Stomach (tissue), 9 donors: Measurements from ENCODE around the gene MDM2. TPM values are rescaled to one million over a fixed set of nuclear protein-coding genes. Genes with fewer than 3 reads are reported as not detected.
A peak's percentile ranks its signal among the peaks of the same experiment; 100 is the strongest.

Experiments
- DNase-seq, 2 donors: peaks; one replicate each; pipeline versions ENCODE4 v3.0.0 to v3.0.0-alpha.2; 2013 to 2019
- H3K27ac ChIP-seq, 5 donors: fragments of 200-600 bp in 4 of 5; sonication (generic) in 4 of 5; one replicate each; pipeline ENCODE4 v1.5.1; 2013 to 2019; ENCODE audit warnings: mild to moderate bottlenecking in 1 of 5, moderate library complexity in 1 of 5
- H3K27me3 ChIP-seq, 3 donors: fragments of 200-600 bp; sonication (generic); one replicate each; pipeline ENCODE4 v1.5.1; 2017 to 2019; ENCODE audit warnings: mixed run types in 1 of 3
- H3K36me3 ChIP-seq, 4 donors: fragments of 200-600 bp; sonication (generic); 1 replicate in 3 of 4; 2 replicates in 1 of 4; pipeline ENCODE4 v1.5.1; 2016 to 2019
- H3K4me1 ChIP-seq, 4 donors: fragments of 200-600 bp; sonication (generic); one replicate each; pipeline ENCODE4 v1.5.1; 2016 to 2019
- H3K4me3 ChIP-seq, 4 donors: fragments of 200-600 bp; sonication (generic) in 3 of 4; one replicate each; pipeline ENCODE4 v1.5.1; 2016 to 2019; ENCODE audit warnings: mild to moderate bottlenecking in 1 of 4
- H3K9me3 ChIP-seq, 4 donors: fragments of 200-600 bp; sonication (generic); one replicate each; pipeline ENCODE4 v1.5.1; 2016 to 2019
- EP300 ChIP-seq: sonication (generic); formaldehyde crosslinking; IDR thresholded peaks from one replicate; pipeline ENCODE4 v1.6.1; 2017; ENCODE audit warnings: antibody characterized with exemption
- POLR2A ChIP-seq, 4 donors: fragments of 450-650 bp; IDR thresholded peaks; one replicate each; pipeline ENCODE4 v1.6.1; 2016; ENCODE audit warnings: antibody characterized with exemption in 4 of 4, control low read depth in 2 of 4, mild to moderate bottlenecking in 1 of 4, moderate library complexity in 1 of 4
- POLR2AphosphoS5 ChIP-seq, 3 donors: sonication (generic); formaldehyde crosslinking; IDR thresholded peaks; one replicate each; pipeline ENCODE4 v1.6.1; 2016; ENCODE audit warnings: antibody characterized with exemption in 3 of 3
- WGBS, 5 donors: extraction: QIAGEN DNeasy Blood & Tissue Kit in 3 of 5; methylation state at CpG; one replicate each; pipeline versions ENCODE4 v1.1.5 to v1.1.7; 2013 to 2018; 5-methylcytosine and 5-hydroxymethylcytosine counted together
- intact Hi-C: fragments of 100-400 bp; cut with DNase I; formaldehyde crosslinking; loops from one replicate; pipeline ENCODE4 v1.15.1; 2023; ENCODE audit warnings: low total_unique reads
- polyA plus RNA-seq, 3 donors: library from polyadenylated mRNA; stranded (reverse); fragments of 200-250 nt; gene quantifications; one replicate each; pipeline ENCODE4 v1.2.3, GENCODE V29; 2013
- total RNA-seq, 5 donors: library from RNA; depleted of rRNA; stranded (reverse); fragments of >200 nt; gene quantifications; one replicate each; pipeline versions ENCODE4 v1.1.0 to v1.2.3, GENCODE V29; 2014 to 2016
- TF ChIP-seq, protein P1 (sequence below), 7 experiments: fragments of 450-650 bp in 4 of 7; fragments of 200-600 bp in 3 of 7; sonication (generic) in 3 of 7; IDR thresholded peaks; one replicate each; pipeline ENCODE4 v1.5.1; 2016 to 2019; ENCODE audit warnings: antibody characterized with exemption in 7 of 7, control low read depth in 2 of 7, mild to moderate bottlenecking in 1 of 7
- donor health status: healthy with polysubstance abuse.
- donor health status: Bipolar disorder and iron deficiency.
- donor health status: healthy.

The MDM2 gene
- total and polyA plus RNA-seq, 8 donors, result 16.8 to 151 (median 62.1) TPM

DNA sequence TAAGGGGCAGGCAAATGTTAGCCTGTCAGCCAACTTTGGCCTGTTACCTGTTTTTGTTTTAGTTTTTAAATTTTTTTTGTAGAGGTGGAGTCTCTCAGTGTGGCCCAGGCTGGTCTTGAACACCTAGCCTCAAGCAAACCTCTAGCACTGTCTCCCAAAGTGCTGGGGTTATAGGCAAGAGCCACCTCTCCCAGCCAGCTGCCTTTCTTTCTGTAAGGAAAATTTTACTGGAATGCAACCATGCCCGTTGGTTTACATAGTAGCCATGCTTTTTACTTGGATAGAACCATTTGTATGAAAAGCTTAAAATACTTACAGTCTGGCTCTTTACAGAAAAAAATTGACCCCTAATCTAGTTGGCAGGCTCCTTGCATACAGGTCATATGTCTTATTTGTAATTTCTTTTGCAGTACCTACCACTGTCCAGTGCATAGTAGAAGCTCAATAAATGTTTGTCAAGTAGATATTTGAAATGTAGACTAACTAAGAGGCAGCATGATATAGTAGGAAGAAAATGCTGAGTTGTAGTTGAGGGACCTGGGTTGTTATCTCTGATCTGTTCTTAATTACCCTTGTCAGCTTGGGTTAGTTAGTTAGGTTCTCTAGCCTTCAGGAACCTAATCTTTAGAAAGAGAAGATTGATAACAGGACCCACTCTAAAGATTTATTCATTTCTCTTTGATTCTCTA is 4.7 kb downstream of the MDM2 start:
- H3K27ac ChIP-seq, result no peak overlapping the region
- H3K27me3 ChIP-seq, result no peaks in the 10 kb centered on the region
- H3K9me3 ChIP-seq, result no peaks in the 10 kb centered on the region
- TF ChIP-seq, protein P1, sequence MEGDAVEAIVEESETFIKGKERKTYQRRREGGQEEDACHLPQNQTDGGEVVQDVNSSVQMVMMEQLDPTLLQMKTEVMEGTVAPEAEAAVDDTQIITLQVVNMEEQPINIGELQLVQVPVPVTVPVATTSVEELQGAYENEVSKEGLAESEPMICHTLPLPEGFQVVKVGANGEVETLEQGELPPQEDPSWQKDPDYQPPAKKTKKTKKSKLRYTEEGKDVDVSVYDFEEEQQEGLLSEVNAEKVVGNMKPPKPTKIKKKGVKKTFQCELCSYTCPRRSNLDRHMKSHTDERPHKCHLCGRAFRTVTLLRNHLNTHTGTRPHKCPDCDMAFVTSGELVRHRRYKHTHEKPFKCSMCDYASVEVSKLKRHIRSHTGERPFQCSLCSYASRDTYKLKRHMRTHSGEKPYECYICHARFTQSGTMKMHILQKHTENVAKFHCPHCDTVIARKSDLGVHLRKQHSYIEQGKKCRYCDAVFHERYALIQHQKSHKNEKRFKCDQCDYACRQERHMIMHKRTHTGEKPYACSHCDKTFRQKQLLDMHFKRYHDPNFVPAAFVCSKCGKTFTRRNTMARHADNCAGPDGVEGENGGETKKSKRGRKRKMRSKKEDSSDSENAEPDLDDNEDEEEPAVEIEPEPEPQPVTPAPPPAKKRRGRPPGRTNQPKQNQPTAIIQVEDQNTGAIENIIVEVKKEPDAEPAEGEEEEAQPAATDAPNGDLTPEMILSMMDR (IDR thresholded peaks at IDR 0.05), result no peak
- TF ChIP-seq POLR2A (IDR thresholded peaks at IDR 0.05) (no peak), EP300 (no peak), POLR2AphosphoS5 (IDR thresholded peaks at IDR 0.05) (no peak)
- H3K4me1 ChIP-seq, result peaks cover 26 to 76% (median 48%) of the 10 kb centered on the region in 4 donors
- DNase-seq, result no peak
- H3K4me3 ChIP-seq, result peak overlapping the region in 1 of 4 donors; percentile 11
- WGBS, 5 donors, result 53 to 84% (median 60%) methylated on average over 1 of the region's 1 CpG
- intact Hi-C loops, result no loop called here
- H3K36me3 ChIP-seq, result peaks cover 31 to 76% (median 74%) of the 10 kb centered on the region in 4 donors

DNA sequence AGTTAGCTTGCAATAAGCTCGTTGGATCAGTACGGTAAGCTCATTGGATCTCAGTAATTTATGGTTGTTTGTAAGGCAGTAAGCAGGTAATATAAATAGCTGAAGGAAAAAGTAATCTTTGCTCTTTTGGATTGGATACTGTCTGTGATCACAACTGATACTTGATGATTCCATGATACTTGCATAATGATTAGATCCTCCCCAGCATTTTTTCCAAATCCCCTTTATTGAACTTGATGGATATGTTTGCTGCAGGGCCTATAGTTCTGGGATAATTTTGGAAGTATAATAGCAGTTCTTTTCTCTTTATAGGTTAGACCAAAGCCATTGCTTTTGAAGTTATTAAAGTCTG is 5.2 kb downstream of the MDM2 start:
- Histone ChIP-seq H3K9me3 (no peaks in the 10 kb centered on the region), H3K27ac (no peak overlapping the region), H3K4me3 (peak overlapping the region in 1 of 4 donors; percentile 11), H3K4me1 (peaks cover 26 to 80% (median 48%) of the 10 kb centered on the region in 4 donors), H3K27me3 (no peaks in the 10 kb centered on the region), H3K36me3 (peaks cover 36 to 81% (median 79%) of the 10 kb centered on the region in 4 donors)
- 66 to 73% (median 69%) methylated on average over 2 of the region's 2 CpGs for WGBS, 5 donors
- intact Hi-C loops, result no loop called here
- no peak for DNase-seq
- no peak for TF ChIP-seq POLR2A (IDR thresholded peaks at IDR 0.05)
- TF ChIP-seq POLR2AphosphoS5 (IDR thresholded peaks at IDR 0.05), result no peak
- TF ChIP-seq, protein P1 (IDR thresholded peaks at IDR 0.05), result no peak
- TF ChIP-seq EP300, result no peak

DNA sequence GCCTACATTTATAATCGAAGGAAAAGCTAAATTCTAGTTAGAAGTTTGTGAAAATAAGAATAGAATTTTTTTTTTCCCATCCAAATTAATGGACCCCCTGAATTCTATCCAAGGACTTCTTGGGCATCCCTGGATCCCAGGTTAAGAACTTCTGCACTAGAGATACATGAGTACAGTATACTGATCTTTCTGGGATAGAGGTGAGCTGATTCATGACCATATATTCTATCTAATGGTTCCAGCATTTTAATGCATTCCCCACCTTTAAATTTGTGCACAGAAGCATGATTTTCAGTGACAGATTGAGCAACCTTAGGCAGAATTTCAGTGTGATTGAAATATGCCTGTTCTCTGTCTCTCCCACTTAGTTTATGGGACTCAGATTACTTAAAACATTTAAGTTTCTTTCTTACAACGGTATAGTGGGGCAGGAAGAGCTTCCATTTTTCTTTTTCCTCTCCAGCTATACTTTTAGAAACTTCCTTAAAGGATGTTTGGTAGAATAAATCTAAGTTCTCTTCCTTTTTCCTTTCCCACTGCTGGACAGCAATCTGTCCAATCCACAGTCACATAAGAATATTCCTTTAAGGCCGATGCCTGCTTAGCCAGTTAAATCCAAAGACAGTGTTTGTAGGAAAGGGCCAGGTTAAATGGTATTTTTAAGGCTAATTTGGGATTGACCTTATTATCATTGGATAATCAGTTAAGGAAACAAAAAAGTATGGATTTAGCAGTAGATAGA is 6.7 kb downstream of the MDM2 start:
- Histone ChIP-seq H3K4me1 (peaks cover 26 to 73% (median 44%) of the 10 kb centered on the region in 4 donors), H3K27me3 (no peaks in the 10 kb centered on the region), H3K9me3 (no peaks in the 10 kb centered on the region), H3K27ac (no peak overlapping the region), H3K36me3 (peaks cover 46 to 95% (median 90%) of the 10 kb centered on the region in 4 donors), H3K4me3 (no peak overlapping the region)
- no peak for TF ChIP-seq EP300
- TF ChIP-seq, protein P1 (IDR thresholded peaks at IDR 0.05), result no peak
- no peak for TF ChIP-seq POLR2A (IDR thresholded peaks at IDR 0.05)
- TF ChIP-seq POLR2AphosphoS5 (IDR thresholded peaks at IDR 0.05), result no peak
- intact Hi-C loops, result no loop called here
- 71 to 85% (median 81%) methylated on average over 3 of the region's 3 CpGs for WGBS, 5 donors
- no peak for DNase-seq

DNA sequence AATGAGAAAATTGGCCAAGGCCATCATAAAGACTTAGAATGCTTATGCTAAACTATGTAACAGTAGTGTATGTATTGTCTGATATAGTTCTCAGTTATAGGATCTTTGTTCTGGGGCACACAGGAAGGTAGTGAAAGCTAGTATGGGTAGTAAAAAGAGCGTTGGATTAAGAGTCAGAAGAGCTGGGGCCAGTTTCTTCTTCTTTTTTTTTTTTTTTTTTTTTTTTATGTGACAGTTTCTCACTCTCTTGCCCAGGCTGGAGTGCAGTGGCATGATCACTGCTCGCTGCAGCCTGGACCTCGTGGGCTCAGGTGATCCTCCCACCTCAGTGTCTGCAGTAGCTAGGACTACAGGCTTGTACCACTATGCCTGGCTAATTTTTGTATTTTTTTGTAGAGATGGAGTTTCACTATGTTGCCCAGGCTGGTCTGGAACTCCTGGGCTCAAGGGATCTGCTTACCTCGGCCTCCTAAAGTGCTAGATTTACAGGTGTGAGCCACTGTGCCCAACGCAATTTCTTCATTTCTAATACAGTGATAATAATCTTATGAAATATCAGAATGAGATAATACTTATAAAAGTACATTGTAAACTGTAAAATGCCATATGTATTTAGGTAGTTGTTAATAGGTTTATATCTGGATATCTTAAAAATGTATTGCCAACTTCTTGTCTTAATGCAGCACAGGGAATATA is 7.4 kb downstream of the MDM2 start:
- Histone ChIP-seq H3K36me3 (peaks cover 44 to 94% (median 89%) of the 10 kb centered on the region in 4 donors), H3K27ac (no peak overlapping the region), H3K9me3 (no peaks in the 10 kb centered on the region), H3K4me1 (peaks cover 26 to 66% (median 39%) of the 10 kb centered on the region in 4 donors), H3K27me3 (no peaks in the 10 kb centered on the region), H3K4me3 (no peak overlapping the region)
- WGBS, 5 donors, result 60 to 76% (median 64%) methylated on average over 5 of the region's 5 CpGs
- intact Hi-C loops, result no loop called here
- no peak for TF ChIP-seq POLR2A (IDR thresholded peaks at IDR 0.05)
- TF ChIP-seq EP300, result no peak
- TF ChIP-seq POLR2AphosphoS5 (IDR thresholded peaks at IDR 0.05), result no peak
- TF ChIP-seq, protein P1 (IDR thresholded peaks at IDR 0.05), result no peak
- no peak for DNase-seq
